ENCODE measurements around the gene ADGRG7. TPM values are rescaled to one million over a fixed set of nuclear protein-coding genes. Genes with fewer than 3 reads are reported as not detected.

Gene ADGRG7
- total and polyA plus RNA-seq, 2 of the 13 experiments (the other 11 are each of a cell fraction or from before 2014, with no cell fraction given), result not detected

DNA sequence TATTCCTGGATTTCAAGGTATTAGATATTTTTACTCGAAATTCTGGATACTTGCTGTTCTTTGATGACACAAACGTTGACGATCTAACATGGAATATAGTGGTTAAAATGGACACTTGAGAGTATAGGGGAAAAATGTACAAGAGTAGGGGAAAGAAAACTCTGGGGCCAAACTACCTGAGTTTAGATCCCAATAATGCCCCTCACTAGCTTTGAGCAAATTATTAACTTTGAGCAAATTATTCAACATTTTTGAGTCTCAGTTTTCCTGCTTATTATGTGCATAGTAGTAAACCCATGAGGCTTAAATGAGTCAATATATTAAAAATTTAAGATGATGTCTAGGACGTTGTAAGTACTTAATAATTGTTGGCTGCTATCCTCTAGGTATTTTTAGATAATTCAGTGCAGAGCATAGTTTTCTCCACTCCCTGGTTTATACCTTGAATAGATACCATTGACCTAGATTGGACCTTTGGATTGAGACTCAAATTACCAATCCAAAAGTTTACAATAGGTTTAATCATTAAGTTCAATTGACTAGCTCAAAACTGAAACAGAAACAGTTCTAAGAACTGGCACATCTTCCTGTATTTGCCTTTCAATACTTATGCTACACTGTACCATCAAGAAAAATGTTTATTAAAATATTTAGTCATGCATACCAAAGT, 4.5 kb downstream of the ADGRG7 start (continued):
- TF ChIP-seq, protein P1, sequence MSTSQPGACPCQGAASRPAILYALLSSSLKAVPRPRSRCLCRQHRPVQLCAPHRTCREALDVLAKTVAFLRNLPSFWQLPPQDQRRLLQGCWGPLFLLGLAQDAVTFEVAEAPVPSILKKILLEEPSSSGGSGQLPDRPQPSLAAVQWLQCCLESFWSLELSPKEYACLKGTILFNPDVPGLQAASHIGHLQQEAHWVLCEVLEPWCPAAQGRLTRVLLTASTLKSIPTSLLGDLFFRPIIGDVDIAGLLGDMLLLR (CRISPR knock-in tag; IDR thresholded peaks at IDR 0.05), result no peak
- TF ChIP-seq RARA (CRISPR knock-in tag; IDR thresholded peaks at IDR 0.05) (peak; percentile 62; the same call in 1 of the 2 replicates), ZFP90 (CRISPR knock-in tag; IDR thresholded peaks at IDR 0.05; ENCODE audit: borderline replicate concordance) (no peak), EHMT2 (IDR thresholded peaks at IDR 0.05; ENCODE audit: borderline replicate concordance, low read depth, low read length) (peak; percentile 80; the same call in 1 of the 2 replicates), MIXL1 (CRISPR knock-in tag; IDR thresholded peaks at IDR 0.05) (no peak), FOSL1 (CRISPR knock-in tag; IDR thresholded peaks at IDR 0.05; ENCODE audit: borderline replicate concordance) (no peak), ZMYM3 (CRISPR knock-in tag; IDR thresholded peaks at IDR 0.05) (no peak), STAG1 (CRISPR knock-in tag; IDR thresholded peaks at IDR 0.05) (no peak), NCOR1 (IDR thresholded peaks at IDR 0.05; ENCODE audit: borderline replicate concordance, low read length) (peak; percentile 65; the same call in 1 of the 2 replicates), ZSCAN20 (CRISPR knock-in tag; IDR thresholded peaks at IDR 0.05; ENCODE audit: borderline replicate concordance) (no peak), CHCHD3 (CRISPR knock-in tag; IDR thresholded peaks at IDR 0.05) (no peak), RXRB (CRISPR knock-in tag; IDR thresholded peaks at IDR 0.05; ENCODE audit: borderline replicate concordance) (peak; percentile 16; the same call in 1 of the 2 replicates), ZNF251 (CRISPR knock-in tag; IDR thresholded peaks at IDR 0.05) (no peak), CBFB (CRISPR knock-in tag; IDR thresholded peaks at IDR 0.05) (no peak), IRF2 (CRISPR knock-in tag; IDR thresholded peaks at IDR 0.05) (peak; percentile 57; the same call in 1 of the 2 replicates), ZNF337 (CRISPR knock-in tag; IDR thresholded peaks at IDR 0.05; ENCODE audit: borderline replicate concordance, low read depth) (no peak)
- TF ChIP-seq, protein P2, sequence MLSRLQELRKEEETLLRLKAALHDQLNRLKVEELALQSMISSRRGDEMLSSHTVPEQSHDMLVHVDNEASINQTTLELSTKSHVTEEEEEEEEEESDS (CRISPR knock-in tag; IDR thresholded peaks at IDR 0.05; ENCODE audit: borderline replicate concordance), result no peak
- TF ChIP-seq, protein P3, sequence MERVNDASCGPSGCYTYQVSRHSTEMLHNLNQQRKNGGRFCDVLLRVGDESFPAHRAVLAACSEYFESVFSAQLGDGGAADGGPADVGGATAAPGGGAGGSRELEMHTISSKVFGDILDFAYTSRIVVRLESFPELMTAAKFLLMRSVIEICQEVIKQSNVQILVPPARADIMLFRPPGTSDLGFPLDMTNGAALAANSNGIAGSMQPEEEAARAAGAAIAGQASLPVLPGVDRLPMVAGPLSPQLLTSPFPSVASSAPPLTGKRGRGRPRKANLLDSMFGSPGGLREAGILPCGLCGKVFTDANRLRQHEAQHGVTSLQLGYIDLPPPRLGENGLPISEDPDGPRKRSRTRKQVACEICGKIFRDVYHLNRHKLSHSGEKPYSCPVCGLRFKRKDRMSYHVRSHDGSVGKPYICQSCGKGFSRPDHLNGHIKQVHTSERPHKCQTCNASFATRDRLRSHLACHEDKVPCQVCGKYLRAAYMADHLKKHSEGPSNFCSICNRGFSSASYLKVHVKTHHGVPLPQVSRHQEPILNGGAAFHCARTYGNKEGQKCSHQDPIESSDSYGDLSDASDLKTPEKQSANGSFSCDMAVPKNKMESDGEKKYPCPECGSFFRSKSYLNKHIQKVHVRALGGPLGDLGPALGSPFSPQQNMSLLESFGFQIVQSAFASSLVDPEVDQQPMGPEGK (CRISPR knock-in tag; IDR thresholded peaks at IDR 0.05), result 0 out of 2 replicates have a peak, but pooled peaks have one; percentile 10
- TF ChIP-seq, protein P4, sequence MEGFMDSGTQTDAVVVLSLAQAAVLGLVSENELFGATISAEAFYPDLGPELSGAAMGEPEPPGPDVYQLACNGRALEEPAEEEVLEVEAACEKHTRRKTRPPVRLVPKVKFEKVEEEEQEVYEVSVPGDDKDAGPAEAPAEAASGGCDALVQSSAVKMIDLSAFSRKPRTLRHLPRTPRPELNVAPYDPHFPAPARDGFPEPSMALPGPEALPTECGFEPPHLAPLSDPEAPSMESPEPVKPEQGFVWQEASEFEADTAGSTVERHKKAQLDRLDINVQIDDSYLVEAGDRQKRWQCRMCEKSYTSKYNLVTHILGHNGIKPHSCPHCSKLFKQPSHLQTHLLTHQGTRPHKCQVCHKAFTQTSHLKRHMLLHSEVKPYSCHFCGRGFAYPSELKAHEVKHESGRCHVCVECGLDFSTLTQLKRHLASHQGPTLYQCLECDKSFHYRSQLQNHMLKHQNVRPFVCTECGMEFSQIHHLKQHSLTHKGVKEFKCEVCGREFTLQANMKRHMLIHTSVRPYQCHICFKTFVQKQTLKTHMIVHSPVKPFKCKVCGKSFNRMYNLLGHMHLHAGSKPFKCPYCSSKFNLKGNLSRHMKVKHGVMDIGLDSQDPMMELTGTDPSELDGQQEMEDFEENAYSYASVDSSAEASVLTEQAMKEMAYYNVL (CRISPR knock-in tag; IDR thresholded peaks at IDR 0.05; ENCODE audit: borderline replicate concordance), result no peak
- TF ChIP-seq, protein P5, sequence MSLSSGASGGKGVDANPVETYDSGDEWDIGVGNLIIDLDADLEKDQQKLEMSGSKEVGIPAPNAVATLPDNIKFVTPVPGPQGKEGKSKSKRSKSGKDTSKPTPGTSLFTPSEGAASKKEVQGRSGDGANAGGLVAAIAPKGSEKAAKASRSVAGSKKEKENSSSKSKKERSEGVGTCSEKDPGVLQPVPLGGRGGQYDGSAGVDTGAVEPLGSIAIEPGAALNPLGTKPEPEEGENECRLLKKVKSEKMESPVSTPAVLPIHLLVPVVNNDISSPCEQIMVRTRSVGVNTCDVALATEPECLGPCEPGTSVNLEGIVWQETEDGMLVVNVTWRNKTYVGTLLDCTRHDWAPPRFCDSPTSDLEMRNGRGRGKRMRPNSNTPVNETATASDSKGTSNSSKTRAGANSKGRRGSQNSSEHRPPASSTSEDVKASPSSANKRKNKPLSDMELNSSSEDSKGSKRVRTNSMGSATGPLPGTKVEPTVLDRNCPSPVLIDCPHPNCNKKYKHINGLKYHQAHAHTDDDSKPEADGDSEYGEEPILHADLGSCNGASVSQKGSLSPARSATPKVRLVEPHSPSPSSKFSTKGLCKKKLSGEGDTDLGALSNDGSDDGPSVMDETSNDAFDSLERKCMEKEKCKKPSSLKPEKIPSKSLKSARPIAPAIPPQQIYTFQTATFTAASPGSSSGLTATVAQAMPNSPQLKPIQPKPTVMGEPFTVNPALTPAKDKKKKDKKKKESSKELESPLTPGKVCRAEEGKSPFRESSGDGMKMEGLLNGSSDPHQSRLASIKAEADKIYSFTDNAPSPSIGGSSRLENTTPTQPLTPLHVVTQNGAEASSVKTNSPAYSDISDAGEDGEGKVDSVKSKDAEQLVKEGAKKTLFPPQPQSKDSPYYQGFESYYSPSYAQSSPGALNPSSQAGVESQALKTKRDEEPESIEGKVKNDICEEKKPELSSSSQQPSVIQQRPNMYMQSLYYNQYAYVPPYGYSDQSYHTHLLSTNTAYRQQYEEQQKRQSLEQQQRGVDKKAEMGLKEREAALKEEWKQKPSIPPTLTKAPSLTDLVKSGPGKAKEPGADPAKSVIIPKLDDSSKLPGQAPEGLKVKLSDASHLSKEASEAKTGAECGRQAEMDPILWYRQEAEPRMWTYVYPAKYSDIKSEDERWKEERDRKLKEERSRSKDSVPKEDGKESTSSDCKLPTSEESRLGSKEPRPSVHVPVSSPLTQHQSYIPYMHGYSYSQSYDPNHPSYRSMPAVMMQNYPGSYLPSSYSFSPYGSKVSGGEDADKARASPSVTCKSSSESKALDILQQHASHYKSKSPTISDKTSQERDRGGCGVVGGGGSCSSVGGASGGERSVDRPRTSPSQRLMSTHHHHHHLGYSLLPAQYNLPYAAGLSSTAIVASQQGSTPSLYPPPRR (CRISPR knock-in tag; IDR thresholded peaks at IDR 0.05; ENCODE audit: borderline replicate concordance), result no peak
